Measurements from ENCODE around the gene NSG2.
"Not testable (repeated sequence)": the region's sequence is repeated elsewhere in the genome, so short reads cannot be mapped to it uniquely, and the experiment has no call there.

The NSG2 gene

GRCh38 chr5:174045470-174046025 is at the start of gene NSG2:
Gene NSG2, plus strand, starts transcription at chr5:174045706. Its CDS starts 1,050 bp downstream, at chr5:174046756.
- DNase-seq (ENCODE audit: low read depth in 2 of 2), result no peak

DNA sequence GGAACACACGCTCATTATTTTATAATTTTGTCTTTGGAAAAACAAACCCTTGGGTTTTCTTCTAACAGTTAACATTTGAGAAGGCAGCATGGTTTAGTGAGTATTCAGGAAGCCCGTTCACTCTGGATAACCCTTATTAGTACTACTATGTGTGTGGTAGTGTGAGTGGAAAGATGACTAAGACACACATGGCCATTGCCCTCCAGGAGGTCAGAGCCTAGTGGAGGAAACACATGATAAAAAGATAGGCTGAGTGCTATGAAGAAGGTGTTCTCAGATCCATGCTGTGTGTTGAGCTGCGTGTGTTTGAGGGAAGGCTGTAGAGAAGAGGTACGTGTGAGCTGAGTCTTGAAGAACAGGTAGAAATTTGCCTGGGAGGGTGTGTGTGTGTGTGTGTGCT is 48.2 kb upstream of the NSG2 start:
- no peak for DNase-seq (ENCODE audit: low read depth in 2 of 2)

- no peak for DNase-seq (ENCODE audit: low read depth in 2 of 2)
Measured at GRCh38 chr5:173998531-173998930, 47.0 kb upstream of the NSG2 start.

DNA sequence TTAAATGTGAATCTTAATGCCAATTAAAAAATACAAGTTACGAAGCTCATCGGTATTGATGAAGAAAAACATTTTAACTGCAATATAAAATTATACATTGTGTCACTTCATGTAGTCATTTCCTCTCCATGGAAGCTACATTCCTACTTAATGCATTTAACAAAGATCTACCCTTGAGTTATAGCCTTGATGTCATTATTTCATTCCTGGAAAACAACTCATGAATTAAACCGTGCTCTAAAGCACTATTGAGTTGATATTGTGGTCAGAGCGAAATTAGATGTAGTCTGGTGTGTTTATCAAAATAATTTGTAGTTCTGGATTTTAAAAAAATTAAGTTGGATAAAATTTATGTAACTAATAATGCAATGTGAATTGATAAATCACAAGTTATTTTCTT is 45.4 kb upstream of the NSG2 start:
- DNase-seq (ENCODE audit: low read depth in 2 of 2), result no peak

DNA sequence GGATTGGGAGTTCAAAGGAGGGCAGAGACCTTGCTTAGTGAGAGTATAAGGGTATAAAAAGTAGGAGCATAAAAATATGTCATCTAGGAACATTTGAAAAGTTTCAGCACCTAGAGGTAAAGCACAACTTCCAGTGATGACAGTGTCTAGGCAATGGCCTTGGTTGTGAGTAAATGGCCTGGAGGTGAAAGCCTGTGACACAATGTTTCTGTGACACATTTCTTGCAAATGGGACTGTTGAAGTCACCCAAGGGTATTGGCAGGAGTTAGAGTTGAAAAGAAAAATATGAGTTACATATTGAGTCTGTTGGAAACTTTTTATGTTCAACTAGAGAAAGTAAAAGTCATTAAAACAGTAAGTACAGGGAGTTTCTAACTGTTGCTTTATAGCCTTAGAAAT is 41.7 kb upstream of the NSG2 start:
- no peak for DNase-seq (ENCODE audit: low read depth in 2 of 2)

GRCh38 chr5:174008922-174009321 is 36.6 kb upstream of the NSG2 start:
- DNase-seq (ENCODE audit: low read depth in 2 of 2), result no peak

DNA sequence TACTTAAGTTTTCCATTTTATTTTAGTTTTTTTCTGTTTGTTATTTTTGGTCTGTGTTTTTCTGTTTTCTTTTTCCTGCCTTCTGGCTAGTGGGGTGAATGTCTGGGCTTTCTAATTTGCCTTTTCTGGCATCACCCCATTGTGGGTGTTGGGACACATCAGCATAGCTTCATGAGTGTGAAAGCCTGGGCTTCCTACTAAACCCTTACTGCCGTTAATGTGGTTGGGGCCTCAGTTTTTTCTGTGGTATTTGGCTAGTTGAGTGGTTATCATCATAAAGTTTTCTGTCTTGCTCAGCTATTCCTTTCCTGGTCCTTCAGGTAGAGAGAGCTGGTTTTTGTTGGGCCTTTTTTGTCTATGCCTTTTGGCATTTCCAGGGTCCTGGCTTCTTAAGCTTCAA is 35.1 kb upstream of the NSG2 start:
- no peak for DNase-seq (ENCODE audit: low read depth in 2 of 2)

DNA sequence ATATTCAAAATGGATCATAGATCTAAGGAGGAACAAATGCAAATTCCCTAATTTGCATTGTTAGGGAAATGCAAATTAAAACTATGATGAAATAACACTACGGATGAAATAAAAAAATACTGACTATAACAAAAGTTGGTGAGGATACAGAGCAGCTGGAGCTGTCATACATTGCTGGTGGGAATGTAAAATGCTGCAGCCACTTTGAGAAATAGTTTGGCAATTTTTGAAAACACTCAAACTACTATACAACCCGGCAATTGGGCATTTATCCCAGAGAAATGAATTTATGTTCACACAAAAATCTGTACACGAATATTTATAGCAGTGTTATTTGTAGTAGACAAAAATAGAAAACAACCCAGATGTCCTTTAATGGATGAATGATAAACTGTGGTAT is 34.1 kb upstream of the NSG2 start:
- no peak for DNase-seq (ENCODE audit: low read depth in 2 of 2)

GRCh38 chr5:174020069-174020927 is 25.2 kb upstream of the NSG2 start:
- not testable (repeated sequence) for DNase-seq (ENCODE audit: low read depth in 2 of 2)

DNA sequence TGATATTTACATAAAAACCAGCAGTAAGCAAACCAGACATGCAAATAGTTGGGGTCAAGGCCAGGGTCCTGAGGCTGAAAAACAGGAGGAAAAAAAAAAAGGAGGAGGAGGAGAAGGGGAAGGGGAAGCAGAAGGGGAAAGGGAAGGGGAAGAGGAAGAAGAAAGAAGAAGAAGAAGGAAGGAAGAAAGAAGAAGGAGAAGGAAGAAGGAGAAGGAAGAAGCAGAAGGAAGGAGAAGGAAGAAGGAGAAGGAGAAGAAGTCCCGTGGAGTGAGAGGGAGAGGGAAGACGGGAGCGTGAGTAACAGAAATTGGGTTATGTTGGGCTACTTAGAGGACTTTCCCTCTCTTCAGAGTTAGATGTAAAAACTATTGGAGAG is 24.6 kb upstream of the NSG2 start:
- DNase-seq (ENCODE audit: low read depth in 2 of 2), result no peak

DNA sequence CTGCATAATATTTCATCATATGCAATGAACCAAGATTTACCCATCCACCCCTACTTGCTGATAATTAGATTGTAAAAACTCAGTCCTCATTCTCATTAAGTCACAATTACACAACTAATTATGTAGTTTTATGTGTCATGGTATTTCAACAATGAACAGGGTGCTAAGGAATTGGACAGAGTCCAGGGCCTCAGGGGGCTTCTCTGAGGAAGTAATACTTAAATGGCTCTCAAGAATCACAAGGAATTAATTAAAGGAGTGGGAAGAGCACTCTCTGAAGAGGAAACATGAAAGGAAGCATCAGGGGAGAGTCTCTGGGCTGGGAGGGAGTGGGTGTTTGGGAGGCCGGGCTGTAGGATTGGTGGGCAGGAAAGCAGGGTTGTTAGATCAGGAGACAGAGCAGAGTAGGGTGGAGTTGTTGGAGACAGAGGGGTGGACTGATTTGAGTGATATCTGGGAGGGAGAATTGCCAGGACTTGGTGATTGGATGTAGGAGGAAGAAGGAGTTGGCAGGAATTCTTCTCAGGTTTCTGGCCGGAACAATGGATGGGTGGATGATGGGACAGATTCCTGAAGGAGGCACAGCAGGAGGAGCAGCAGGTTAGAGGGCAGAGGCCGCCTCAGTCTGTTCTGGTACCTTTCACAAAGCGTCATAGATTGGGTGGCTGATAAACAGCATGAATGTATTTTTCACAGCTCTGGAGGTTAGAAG is 23.0 kb upstream of the NSG2 start:
- no peak for DNase-seq (ENCODE audit: low read depth in 2 of 2)

GRCh38 chr5:174030286-174030685 is 15.2 kb upstream of the NSG2 start:
- DNase-seq (ENCODE audit: low read depth in 2 of 2), result no peak

DNA sequence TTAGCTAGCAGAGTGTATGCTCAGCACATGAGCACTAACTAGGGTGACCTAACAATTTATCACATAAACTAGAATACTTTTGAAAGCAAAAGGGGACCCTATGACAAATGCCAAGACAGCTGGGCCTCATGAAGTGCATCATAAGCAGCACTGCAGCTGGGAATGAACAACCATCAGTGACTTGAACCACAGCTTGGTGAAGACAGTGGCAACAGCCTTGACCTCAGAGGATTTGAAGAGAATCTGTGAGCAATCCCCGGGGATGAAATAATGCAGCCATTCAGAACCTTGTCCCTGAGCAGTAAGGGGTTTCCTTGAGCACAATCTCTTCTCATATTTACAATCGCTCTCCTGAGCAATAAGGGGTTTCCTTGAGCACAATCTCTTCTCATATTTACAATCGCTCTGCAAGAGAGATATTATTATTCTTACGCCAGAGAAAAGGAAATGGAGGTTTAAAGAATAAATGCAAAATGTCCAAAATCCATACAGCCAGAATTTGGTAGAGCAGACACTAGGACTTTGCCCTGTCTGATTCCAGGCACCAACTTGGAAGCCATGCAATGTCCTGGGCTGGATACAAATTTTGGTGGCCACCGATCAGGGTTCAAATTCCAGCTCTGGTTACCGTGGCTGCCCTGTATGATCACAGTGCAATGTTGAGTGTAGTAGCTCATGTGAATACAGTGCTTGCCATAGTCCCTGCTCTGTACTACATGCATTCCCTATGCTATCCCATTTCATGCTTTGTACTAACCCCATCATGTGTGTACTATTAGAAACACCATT is 846 bp upstream of the NSG2 start:
- no peak for DNase-seq (ENCODE audit: low read depth in 2 of 2)

- no peak for DNase-seq (ENCODE audit: low read depth in 2 of 2)
Measured at GRCh38 chr5:174046558-174046957, 1.1 kb downstream of the NSG2 start.

DNA sequence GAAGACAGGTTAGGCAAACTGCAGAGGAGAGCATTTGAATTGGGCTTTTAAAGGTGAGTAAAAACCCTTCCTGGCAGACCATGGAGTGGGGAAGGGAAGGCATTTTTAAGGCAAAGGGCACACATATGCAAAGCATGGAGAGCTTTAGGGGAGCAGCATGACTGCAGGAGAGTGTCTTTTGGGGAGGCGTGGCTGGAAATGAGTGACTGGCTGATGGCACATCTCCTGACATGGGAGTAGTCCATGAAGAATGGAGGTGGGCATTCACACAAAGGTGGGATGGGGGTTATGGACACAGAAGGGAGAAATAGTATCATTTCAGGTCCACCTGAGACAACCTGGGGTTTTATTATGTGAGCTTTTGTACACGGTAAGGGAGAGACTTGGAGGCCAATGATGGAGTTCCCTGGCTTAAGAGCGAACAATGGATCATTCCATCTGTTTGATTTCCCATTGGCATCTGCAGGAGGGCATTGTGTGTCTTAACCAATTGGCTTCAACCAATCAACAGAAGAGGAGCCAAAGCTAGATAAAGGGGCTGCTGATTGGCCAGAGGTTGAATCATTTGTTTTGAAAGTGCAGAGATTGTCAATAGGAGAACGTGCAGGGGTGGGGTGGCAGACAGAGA is 2.1 kb downstream of the NSG2 start:
- DNase-seq (ENCODE audit: low read depth in 2 of 2), result no peak

DNA sequence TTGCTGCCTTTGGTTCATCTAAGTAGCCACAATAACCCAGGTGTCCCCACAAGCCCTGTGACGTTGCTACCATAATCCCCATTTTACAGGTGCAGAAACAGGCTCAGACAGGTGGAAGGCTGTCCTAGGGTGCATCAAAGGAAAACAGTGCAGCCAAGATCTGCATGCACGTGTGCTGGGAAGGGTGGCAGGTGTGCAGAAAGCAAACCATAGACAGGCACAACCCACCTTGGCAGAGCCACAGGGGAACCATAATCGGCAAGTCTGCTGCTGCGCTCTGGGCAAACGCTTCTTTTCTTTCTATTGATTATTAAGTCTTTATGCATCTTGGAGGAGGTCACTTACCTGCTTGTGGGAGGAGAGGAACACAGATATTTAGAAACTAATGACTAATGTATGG is 7.1 kb downstream of the NSG2 start:
- no peak for DNase-seq (ENCODE audit: low read depth in 2 of 2)

DNA sequence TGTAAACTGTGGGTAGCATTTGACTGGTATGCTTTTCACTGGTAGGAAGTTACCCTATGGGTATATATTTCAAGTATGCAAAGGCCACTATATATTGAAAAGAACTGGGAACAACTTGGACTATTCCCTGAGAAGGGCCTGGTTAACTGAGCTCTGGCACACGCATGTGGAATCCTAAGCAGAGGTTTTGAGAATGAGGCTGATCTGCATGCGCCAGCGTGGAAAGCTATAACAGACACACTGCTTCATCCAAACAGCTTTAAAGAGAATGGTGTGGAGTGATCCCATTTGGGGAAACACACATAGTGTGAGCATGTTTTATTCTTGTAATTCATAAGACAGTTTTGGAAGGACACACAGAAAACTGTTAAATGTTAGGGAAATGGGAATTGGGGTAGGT is 8.4 kb downstream of the NSG2 start:
- no peak for DNase-seq (ENCODE audit: low read depth in 2 of 2)

DNA sequence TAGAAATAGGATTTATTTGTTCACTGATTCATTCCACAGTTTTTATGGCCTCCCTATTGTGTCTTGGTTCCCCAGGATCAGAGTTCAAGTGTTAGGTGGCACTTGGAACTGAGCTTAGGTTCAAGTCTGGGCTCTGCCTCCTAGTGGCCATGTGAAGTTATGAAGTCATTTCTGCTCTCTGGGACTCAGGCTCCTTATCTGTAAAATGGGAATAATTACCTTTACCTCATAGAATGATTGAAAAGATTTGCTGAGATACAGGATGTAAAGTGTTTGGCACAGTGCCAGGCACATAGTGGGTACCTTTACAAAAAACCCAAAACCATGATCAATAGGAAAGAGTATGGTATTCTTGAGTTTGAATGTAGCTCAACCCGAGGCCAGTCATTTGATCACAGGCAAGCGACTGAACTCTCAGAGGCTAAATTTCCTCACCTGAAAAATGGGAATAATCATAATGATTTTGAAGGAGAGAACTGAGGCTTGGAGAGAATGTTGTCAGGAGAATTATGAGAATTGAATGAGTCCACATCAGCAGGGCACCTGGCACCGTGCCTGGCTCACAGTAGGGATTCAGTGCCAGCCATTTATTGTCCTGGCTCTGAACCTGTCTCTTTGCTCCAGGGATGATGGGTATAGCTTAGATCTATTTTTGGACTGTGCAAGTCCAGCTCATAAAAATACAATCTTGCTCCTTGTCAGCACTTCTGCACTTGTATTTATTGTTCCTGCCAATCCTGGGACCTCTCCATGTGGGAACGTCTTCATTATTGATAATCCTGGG is 10.8 kb downstream of the NSG2 start:
- no peak for DNase-seq (ENCODE audit: low read depth in 2 of 2)

- no peak for DNase-seq (ENCODE audit: low read depth in 2 of 2)
Measured at GRCh38 chr5:174057206-174057605, 11.7 kb downstream of the NSG2 start.

- no peak for DNase-seq (ENCODE audit: low read depth in 2 of 2)
Measured at GRCh38 chr5:174058433-174059122, 13.1 kb downstream of the NSG2 start.
